ENCODE data around the gene LPP.
A peak's percentile ranks its signal among the peaks of the same experiment; 100 is the strongest.

Gene LPP

DNA sequence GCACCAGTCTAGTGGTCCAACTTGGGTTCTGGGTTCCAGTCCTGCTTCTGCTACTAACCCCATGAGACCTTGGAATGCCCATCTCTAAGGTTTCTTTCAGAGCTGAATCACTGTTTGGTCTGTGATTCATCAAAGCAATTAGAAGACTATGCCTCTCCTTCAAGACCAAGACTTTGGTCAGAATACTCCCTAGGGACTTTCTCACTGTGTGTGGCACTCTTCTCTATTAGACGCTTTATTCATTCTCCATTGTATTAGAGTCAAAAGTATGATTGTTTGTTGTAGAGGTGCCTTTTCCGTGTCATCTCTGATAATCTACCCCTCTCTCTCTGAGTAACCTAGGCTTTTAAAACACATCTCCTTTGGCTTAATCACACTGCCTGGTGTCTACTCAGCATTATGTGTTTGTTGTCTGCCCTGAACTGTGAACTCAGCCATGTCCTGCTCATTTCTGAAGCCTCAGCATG is 90.5 kb downstream of the LPP start:
- Mint-ChIP-seq H3K27me3 (no peaks in the 10 kb centered on the region), H3K9me3 (no peaks in the 10 kb centered on the region), H3K36me3 (ENCODE audit: insufficient read depth) (no peaks in the 10 kb centered on the region), H3K27ac (no peak overlapping the region), H3K4me1 (ENCODE audit: low read depth in 2 of 2) (peaks cover 10 to 27% of the 10 kb centered on the region in 2 donors), H3K4me3 (no peak overlapping the region)
- DNase-seq (no peak), ATAC-seq (replicated peaks) (no peak)

DNA sequence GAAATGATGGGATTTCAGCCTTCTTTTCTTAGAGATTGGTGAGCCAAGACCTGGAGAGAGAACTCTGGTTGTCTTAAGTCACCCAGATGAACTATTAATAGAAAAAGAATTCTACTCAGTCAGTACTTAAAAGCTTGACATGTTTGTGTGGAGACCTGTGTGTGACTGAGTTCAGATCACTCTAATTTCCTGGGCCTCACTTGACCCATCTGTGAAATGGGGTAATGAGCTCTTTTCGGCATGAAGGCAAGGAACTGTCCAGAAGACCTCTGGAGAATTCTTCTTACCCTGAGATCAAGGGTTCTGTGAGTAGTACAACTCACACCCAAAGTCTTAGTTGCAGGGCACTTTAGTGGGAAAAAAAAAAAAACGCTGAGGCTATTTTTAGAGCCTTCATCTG is 92.9 kb downstream of the LPP start:
- H3K4me1 Mint-ChIP-seq (ENCODE audit: low read depth in 2 of 2): peaks cover 10 to 30% of the 10 kb centered on the region in 2 donors

DNA sequence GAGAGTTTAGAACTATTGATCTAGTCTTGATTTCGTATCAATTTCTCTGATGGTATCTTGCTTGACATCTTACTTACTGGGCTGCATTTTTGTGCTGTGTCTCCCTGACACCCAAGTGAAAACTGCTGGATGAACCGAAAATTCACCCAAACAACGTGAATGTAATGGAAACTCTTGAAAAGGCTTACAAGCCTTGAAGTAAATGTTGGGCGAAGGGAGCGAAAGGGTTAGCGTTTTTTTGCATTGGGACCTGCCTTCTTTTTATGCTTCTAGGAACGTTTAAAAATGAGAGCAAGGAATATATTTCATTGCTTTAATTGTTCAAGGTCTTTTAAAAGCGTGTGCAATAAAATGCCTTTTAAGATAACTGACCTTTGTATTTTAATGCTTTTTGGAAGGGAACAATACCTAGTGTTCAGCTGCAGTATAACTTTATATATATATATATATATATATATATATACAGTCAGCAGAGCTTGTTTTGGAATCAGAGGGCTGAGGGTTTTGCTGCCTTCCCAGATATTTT is 94.1 kb downstream of the LPP start:
- peaks cover 10 to 23% of the 10 kb centered on the region in 2 donors for H3K4me1 Mint-ChIP-seq (ENCODE audit: low read depth in 2 of 2)
- ATAC-seq (replicated peaks) (no peak), DNase-seq (no peak)
- H3K27me3 Mint-ChIP-seq: no peaks in the 10 kb centered on the region
- no peak overlapping the region for H3K27ac Mint-ChIP-seq
- no peak overlapping the region for H3K4me3 Mint-ChIP-seq
- no peaks in the 10 kb centered on the region for H3K36me3 Mint-ChIP-seq (ENCODE audit: insufficient read depth)
- no peaks in the 10 kb centered on the region for H3K9me3 Mint-ChIP-seq

More for the DNA sequence above, 92.9 kb downstream of the LPP start:
- no peaks in the 10 kb centered on the region for H3K9me3 Mint-ChIP-seq
- no peaks in the 10 kb centered on the region for H3K27me3 Mint-ChIP-seq
- no peak overlapping the region for H3K4me3 Mint-ChIP-seq
- DNase-seq (no peak), ATAC-seq (replicated peaks) (no peak)
- no peaks in the 10 kb centered on the region for H3K36me3 Mint-ChIP-seq (ENCODE audit: insufficient read depth)
- H3K27ac Mint-ChIP-seq: peak overlapping the region in 1 of 2 donors; percentile 4

DNA sequence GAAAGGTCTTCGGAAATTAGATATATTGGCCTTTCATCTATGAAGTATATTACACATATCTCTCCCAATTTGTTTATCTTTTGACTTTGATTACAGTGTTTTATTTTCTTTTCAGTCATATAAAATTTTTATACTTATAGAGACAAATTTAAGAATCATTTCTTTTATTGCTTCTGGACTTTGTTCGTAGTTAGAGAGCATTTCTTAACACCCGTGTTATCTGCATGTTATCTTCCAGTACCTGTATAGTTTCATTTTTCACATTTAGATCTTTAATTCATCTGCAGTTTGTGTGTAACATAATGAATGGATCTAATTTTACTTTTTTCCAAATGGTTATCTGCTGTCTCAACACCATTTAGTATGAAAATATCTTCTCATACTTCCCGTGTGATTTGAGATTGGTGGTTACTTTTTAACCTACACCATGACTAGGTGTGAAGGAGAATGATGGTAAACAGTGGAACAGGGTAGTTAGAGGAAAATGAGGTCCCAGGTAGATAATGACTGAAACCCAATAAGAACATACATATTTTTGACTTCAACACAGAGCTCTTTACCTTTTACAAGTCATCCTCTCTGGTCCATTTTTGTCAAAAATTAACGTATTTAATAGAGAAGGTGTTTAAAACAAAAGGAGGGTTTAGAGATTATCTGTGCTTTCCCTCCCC is 99.3 kb downstream of the LPP start:
- H3K27ac Mint-ChIP-seq: no peak overlapping the region
- ATAC-seq (replicated peaks) (no peak), DNase-seq (no peak)
- H3K36me3 Mint-ChIP-seq (ENCODE audit: insufficient read depth): no peaks in the 10 kb centered on the region
- no peaks in the 10 kb centered on the region for H3K27me3 Mint-ChIP-seq
- no peak overlapping the region for H3K4me3 Mint-ChIP-seq
- no peaks in the 10 kb centered on the region for H3K9me3 Mint-ChIP-seq
- H3K4me1 Mint-ChIP-seq (ENCODE audit: low read depth in 2 of 2): peaks cover 13 to 26% of the 10 kb centered on the region in 2 donors

DNA sequence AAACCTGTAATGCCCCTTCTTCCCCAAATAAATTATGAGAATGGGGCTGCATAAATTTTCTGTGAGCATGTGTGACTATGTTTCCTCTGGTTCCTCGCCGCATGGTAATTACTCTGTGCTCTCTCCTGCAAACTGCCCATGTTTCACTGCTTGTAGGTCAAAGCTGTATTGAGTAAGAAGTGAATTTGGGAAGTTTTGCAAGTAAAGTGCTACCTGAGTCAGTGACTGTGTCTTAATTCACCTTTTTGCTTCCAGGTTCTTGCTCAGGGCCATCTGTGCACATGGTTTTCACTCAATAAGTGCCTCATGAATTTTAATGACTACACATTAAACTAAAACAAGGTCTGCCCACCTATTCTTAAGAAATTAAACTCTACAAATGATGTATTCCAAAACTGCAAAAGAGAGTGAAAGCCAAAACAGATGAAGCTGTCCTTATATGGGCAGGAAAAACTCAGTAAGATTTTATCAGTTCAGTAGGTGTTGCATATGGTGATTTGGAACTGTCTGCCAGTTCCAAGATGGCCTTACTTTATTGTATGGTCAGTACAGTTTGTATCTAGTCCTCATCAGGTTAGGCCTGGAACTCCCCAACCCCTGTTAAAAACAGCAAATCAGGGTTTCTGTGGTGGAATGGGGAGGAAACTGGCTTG is 100.0 kb downstream of the LPP start:
- H3K9me3 Mint-ChIP-seq: no peaks in the 10 kb centered on the region
- H3K27ac Mint-ChIP-seq: no peak overlapping the region
- ATAC-seq (replicated peaks) (no peak), DNase-seq (no peak)
- no peaks in the 10 kb centered on the region for H3K27me3 Mint-ChIP-seq
- H3K36me3 Mint-ChIP-seq (ENCODE audit: insufficient read depth): no peaks in the 10 kb centered on the region
- peaks cover 13 to 27% of the 10 kb centered on the region in 2 donors for H3K4me1 Mint-ChIP-seq (ENCODE audit: low read depth in 2 of 2)
- H3K4me3 Mint-ChIP-seq: no peak overlapping the region

DNA sequence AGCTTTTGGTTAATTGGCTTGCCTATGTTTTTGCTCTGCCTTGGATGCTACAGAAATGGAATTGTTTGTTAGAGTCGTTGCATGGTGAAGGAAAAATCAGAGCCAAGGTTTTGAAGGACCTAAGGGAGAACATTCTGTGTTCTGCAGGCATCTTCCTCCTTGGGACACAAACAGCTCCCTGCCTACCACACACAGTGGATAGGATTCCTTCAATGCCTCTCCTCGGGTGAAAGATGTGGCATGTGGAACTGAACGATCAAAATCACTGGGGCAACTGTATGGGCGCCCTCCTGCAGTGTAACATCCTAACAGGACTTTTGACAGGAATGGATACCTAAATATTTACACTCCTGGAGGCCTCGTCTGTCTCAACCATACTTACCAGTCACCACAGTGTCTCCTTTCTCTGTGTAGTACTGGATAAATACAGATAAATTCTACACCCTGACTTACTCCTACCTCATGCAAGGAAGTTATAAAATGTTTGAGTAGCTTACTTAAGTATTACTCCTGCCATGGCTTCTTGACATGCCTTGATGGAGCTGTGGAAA is 100.6 kb downstream of the LPP start:
- ATAC-seq (replicated peaks) (no peak), DNase-seq (no peak)
- Mint-ChIP-seq H3K4me1 (ENCODE audit: low read depth in 2 of 2) (peaks cover 18 to 34% of the 10 kb centered on the region in 2 donors), H3K27me3 (no peaks in the 10 kb centered on the region), H3K27ac (peak overlapping the region in 1 of 2 donors; percentile 25), H3K9me3 (no peaks in the 10 kb centered on the region), H3K4me3 (no peak overlapping the region), H3K36me3 (ENCODE audit: insufficient read depth) (no peaks in the 10 kb centered on the region)

DNA sequence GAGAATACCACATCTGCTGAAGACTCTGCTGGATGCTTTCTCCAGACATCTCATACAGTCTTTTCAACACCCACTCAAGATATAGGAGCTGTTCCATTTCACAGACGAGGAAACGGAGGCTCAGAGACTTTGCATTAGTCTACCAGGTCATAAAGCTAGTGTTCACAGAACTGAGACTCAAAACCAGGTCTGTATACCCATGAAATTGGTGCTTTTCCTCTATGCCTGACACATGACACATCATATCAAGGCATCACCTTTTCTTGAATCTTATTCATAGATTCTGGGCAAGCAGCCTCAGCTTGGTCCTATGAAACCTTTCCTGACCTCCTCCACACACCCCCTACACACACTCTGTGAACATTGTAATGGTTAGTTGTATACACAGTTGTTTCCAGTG is 101.2 kb downstream of the LPP start:
- H3K27me3 Mint-ChIP-seq: no peaks in the 10 kb centered on the region
- peak overlapping the region in 1 of 2 donors; percentile 25 for H3K27ac Mint-ChIP-seq
- no peaks in the 10 kb centered on the region for H3K9me3 Mint-ChIP-seq
- peaks cover 18 to 35% of the 10 kb centered on the region in 2 donors for H3K4me1 Mint-ChIP-seq (ENCODE audit: low read depth in 2 of 2)
- DNase-seq (no peak), ATAC-seq (replicated peaks) (no peak)
- H3K4me3 Mint-ChIP-seq: no peak overlapping the region
- no peaks in the 10 kb centered on the region for H3K36me3 Mint-ChIP-seq (ENCODE audit: insufficient read depth)

DNA sequence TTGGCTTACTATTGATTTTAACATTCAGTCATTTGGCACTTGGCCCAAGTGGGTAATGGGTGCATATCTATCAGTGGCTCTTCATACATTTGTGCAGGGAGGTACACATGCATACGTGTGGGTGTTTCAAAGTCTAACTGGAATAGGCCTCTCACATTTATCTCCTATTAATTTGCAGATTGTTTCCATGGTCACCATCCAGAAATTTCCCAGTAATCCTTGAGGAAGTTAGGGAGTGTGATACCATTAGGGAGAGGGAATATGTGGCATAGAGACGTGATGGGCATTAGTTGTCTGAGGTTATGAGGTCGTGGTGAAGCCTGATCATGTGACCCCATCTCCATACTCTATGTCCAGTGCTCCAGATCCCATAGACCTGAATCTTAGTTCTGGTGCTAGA is 102.8 kb downstream of the LPP start:
- no peak for DNase-seq
- Mint-ChIP-seq H3K9me3 (no peaks in the 10 kb centered on the region), H3K27me3 (no peaks in the 10 kb centered on the region), H3K36me3 (ENCODE audit: insufficient read depth) (no peaks in the 10 kb centered on the region), H3K4me1 (ENCODE audit: low read depth in 2 of 2) (peaks cover 18 to 29% of the 10 kb centered on the region in 2 donors), H3K4me3 (no peak overlapping the region), H3K27ac (peak overlapping the region in 1 of 2 donors; percentile 52)
- no peak for ATAC-seq (replicated peaks)

DNA sequence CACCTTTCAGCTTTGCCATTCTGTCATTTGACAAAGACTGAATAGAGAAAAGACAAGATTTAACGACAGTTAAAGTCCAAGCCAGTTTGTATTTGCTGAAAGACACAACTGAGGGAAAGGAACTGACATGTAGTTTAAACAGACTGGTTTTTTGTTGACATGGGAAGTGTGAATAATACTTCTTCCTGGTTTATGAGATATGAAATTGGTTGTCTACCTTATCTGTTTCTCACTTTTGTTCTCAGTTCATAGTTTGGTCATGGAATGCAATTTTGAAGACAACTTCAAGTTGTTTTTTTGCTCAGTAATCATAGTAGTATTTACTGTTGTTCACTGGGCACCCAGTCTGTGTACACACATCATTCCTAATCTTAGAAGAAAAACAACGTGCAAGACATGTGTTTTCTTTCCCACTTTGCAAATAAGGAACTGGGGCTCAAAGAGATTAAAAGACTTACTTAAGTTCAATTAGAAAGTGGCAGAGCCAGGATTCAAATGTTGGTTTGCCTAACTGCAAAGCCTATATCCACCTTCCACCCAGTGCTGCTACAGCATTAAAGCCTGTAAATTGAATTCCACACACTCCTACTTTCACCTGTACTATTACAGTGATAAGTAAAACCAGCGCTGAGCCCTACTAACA is 103.5 kb downstream of the LPP start:
- DNase-seq: no peak
- Mint-ChIP-seq H3K36me3 (ENCODE audit: insufficient read depth) (no peaks in the 10 kb centered on the region), H3K27me3 (no peaks in the 10 kb centered on the region), H3K4me3 (no peak overlapping the region), H3K4me1 (ENCODE audit: low read depth in 2 of 2) (peaks cover 18 to 31% of the 10 kb centered on the region in 2 donors), H3K27ac (peak overlapping the region in 1 of 2 donors; percentile 52), H3K9me3 (no peaks in the 10 kb centered on the region)
- ATAC-seq (replicated peaks): no peak

DNA sequence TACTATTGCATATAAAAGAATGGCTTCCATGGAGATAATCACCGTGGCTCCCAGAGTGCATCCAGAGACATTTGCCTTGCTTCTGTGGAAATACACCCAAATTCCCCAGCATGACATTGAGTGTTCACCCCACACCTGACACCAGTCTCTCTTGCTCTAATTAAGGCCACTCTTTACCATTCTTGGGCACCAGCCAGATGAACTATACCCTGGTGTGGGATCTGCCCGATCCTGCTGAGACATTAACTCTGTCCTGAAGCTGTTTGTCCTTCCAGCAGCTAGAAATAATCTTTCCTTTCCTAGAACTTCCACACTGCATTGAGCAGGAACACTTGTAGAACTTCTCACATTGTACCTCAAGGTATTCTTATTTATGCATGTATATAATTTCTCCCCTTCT is 105.2 kb downstream of the LPP start:
- H3K27ac Mint-ChIP-seq: no peak overlapping the region

DNA sequence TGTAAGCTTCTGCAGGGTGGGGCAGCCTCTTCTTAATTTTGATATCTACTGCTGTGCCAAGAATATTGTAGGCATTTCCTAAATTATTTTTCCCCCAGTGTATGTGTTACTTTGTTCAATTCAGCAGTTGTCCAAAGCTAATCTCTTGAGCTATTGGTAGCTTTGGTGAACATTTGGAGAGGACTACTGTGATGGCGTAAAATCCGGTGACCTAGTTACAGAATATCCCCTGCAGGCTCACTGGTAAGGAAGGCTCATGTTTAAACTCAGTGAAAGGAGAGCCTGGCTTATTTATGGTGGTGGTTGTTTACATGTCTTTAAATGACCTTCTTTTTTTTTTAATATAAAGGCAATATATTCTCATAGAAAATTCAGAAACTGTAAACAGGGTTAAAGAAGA is 105.6 kb downstream of the LPP start:
- no peak for ATAC-seq (replicated peaks)
- Mint-ChIP-seq H3K9me3 (no peaks in the 10 kb centered on the region), H3K27ac (no peak overlapping the region), H3K36me3 (ENCODE audit: insufficient read depth) (no peaks in the 10 kb centered on the region), H3K4me3 (no peak overlapping the region), H3K27me3 (no peaks in the 10 kb centered on the region), H3K4me1 (ENCODE audit: low read depth in 2 of 2) (peaks cover 15 to 23% of the 10 kb centered on the region in 2 donors)
- DNase-seq: no peak

More for the DNA sequence above, 105.2 kb downstream of the LPP start:
- no peak for ATAC-seq (replicated peaks)
- Mint-ChIP-seq H3K4me1 (ENCODE audit: low read depth in 2 of 2) (peaks cover 18 to 24% of the 10 kb centered on the region in 2 donors), H3K9me3 (no peaks in the 10 kb centered on the region), H3K27me3 (no peaks in the 10 kb centered on the region), H3K4me3 (no peak overlapping the region), H3K36me3 (ENCODE audit: insufficient read depth) (no peaks in the 10 kb centered on the region)
- DNase-seq: no peak

DNA sequence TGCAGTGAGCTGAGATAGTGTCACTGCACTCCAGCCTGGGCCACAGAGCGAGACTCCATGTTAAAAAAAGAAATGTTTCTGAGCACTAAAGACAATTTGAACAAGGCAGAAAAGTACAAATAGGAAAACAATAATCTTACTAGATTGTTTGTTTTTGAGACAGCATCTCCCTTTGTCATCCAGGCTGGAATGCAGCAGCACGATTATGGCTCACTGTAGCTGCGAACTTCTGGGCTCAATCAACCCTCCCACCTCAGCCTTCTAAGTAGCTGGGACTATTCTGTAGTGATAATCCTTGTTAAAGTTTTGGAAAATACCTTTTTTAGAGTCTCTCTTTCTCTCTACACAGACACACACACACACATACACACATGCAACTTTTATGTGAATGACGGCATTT is 107.1 kb downstream of the LPP start:
- H3K27ac Mint-ChIP-seq: no peak overlapping the region
- no peaks in the 10 kb centered on the region for H3K27me3 Mint-ChIP-seq
- H3K4me1 Mint-ChIP-seq (ENCODE audit: low read depth in 2 of 2): peaks cover 14 to 23% of the 10 kb centered on the region in 2 donors
- no peak overlapping the region for H3K4me3 Mint-ChIP-seq
- no peaks in the 10 kb centered on the region for H3K36me3 Mint-ChIP-seq (ENCODE audit: insufficient read depth)
- no peak for ATAC-seq (replicated peaks)
- H3K9me3 Mint-ChIP-seq: no peaks in the 10 kb centered on the region
- no peak for DNase-seq

DNA sequence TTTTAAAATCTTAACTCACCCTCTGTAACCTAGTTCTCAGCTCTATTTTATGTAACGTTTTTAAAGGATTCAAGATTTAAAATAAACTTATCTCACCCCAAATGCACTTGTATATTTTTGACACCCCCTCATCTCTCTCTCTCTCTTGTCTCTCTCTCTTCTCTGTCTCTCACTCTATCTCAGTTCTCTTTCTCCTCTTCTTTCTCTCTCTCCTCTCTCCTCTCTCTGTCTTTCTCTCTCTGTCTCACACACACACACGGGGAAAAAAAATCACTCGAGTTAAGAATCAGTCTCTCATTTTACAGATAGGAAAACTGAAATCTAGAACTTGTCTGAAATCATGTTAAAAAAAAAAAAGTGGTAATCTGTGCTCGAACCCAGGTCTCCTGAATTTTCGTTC is 108.5 kb downstream of the LPP start:
- DNase-seq (no peak), ATAC-seq (replicated peaks) (no peak)
- Mint-ChIP-seq H3K9me3 (no peaks in the 10 kb centered on the region), H3K4me1 (ENCODE audit: low read depth in 2 of 2) (peaks cover 11 to 14% of the 10 kb centered on the region in 2 donors), H3K27me3 (no peaks in the 10 kb centered on the region), H3K27ac (peak overlapping the region in 1 of 2 donors; percentile 8), H3K36me3 (ENCODE audit: insufficient read depth) (no peaks in the 10 kb centered on the region), H3K4me3 (no peak overlapping the region)
